DOHH2 (cell line): ENCODE measurements around the gene TSHZ2.

Source experiments
- H3F3A ChIP-seq: fragments of 200-600 bp; sonication (generic), shearing (Covaris generic); 2 replicates; pipeline ENCODE4 v1.6.0; 2016; ENCODE audit warnings: antibody characterized with exemption, mild to moderate bottlenecking; ENCODE audit not compliant: control insufficient read depth, insufficient read depth
- H3K27ac ChIP-seq: fragments of 200-600 bp; sonication (generic); 2 replicates; pipeline ENCODE4 v1.5.1; 2014; ENCODE audit warnings: low read depth, mild to moderate bottlenecking, low read length, moderate library complexity
- H3K27me3 ChIP-seq: fragments of 200-600 bp; sonication (generic); 2 replicates; pipeline ENCODE4 v1.6.1; 2014; ENCODE audit warnings: mild to moderate bottlenecking, low read length, mixed read lengths; ENCODE audit not compliant: control insufficient read depth
- H3K36me3 ChIP-seq: fragments of 200-600 bp; sonication (generic); 2 replicates; pipeline ENCODE4 v1.6.1; 2014; ENCODE audit warnings: mild to moderate bottlenecking, low read length, moderate library complexity, mixed read lengths; ENCODE audit not compliant: control insufficient read depth
- H3K4me1 ChIP-seq: fragments of 200-600 bp; sonication (generic); 2 replicates; pipeline ENCODE4 v1.6.1; 2014; ENCODE audit warnings: mild to moderate bottlenecking, low read length, mixed read lengths; ENCODE audit not compliant: control insufficient read depth
- H3K4me2 ChIP-seq: fragments of 200-600 bp; sonication (generic); 2 replicates; pipeline ENCODE4 v1.6.0; 2014; ENCODE audit warnings: mild to moderate bottlenecking, low read length, moderate library complexity
- H3K4me3 ChIP-seq: fragments of 200-600 bp; sonication (generic); 2 replicates; pipeline ENCODE4 v1.5.1; 2014; ENCODE audit warnings: mild to moderate bottlenecking, low read length, mixed read lengths
- H3K79me2 ChIP-seq: fragments of 200-600 bp; sonication (generic); 2 replicates; pipeline ENCODE4 v1.6.1; 2014; ENCODE audit warnings: mild to moderate bottlenecking, low read length, mixed read lengths; ENCODE audit not compliant: control insufficient read depth
- H3K9me2 ChIP-seq: fragments of 200-600 bp; sonication (generic); replicated peaks from 2 replicates; pipeline ENCODE4 v1.6.1; 2014; ENCODE audit warnings: mild to moderate bottlenecking, low read length, mixed read lengths; ENCODE audit not compliant: control insufficient read depth
- H3K9me3 ChIP-seq: fragments of 200-600 bp; sonication (generic); 2 replicates; pipeline ENCODE4 v1.6.1; 2014; ENCODE audit warnings: antibody characterized with exemption, low read length, mixed read lengths; ENCODE audit not compliant: control insufficient read depth, insufficient read depth
- H4K20me1 ChIP-seq: fragments of 200-600 bp; sonication (generic); 2 replicates; pipeline ENCODE4 v1.6.0; 2014; ENCODE audit warnings: low read depth, mild to moderate bottlenecking, antibody characterized with exemption, low read length, moderate library complexity; ENCODE audit not compliant: control insufficient read depth, insufficient read depth
- CTCF ChIP-seq: fragments of 200-600 bp; sonication (generic); IDR thresholded peaks from one replicate; pipeline ENCODE4 v1.5.1; 2014; ENCODE audit warnings: antibody characterized with exemption, mild to moderate bottlenecking, low read depth, low read length; ENCODE audit not compliant: poor library complexity, severe bottlenecking
- EZH2phosphoT487 ChIP-seq: fragments of 200-600 bp; sonication (generic); IDR thresholded peaks from 2 replicates; pipeline ENCODE4 v1.6.1; 2017; ENCODE audit warnings: borderline replicate concordance, mild to moderate bottlenecking, antibody characterized with exemption, low read length, moderate library complexity, mixed read lengths

TSHZ2 gene

GRCh38 chr20:53052380-53052779 is 80.2 kb downstream of the TSHZ2 start:
- Histone ChIP-seq H3K27me3 (no peaks in the 10 kb centered on the region), H3K4me3 (no peak overlapping the region), H3K79me2 (no peaks in the 10 kb centered on the region), H3K9me3 (no peaks in the 10 kb centered on the region), H3K27ac (no peak overlapping the region), H3F3A (no peaks in the 10 kb centered on the region), H3K36me3 (no peaks in the 10 kb centered on the region), H3K4me2 (no peak overlapping the region), H3K4me1 (no peaks in the 10 kb centered on the region), H4K20me1 (no peaks in the 10 kb centered on the region), H3K9me2 (no peaks in the 10 kb centered on the region)
- TF ChIP-seq CTCF (no peak), EZH2phosphoT487 (no peak)

- Histone ChIP-seq H3K4me2 (no peak overlapping the region), H4K20me1 (no peaks in the 10 kb centered on the region), H3F3A (no peaks in the 10 kb centered on the region), H3K79me2 (no peaks in the 10 kb centered on the region), H3K9me2 (no peaks in the 10 kb centered on the region), H3K4me3 (no peak overlapping the region), H3K4me1 (no peaks in the 10 kb centered on the region), H3K36me3 (no peaks in the 10 kb centered on the region), H3K27ac (no peak overlapping the region), H3K9me3 (no peaks in the 10 kb centered on the region), H3K27me3 (no peaks in the 10 kb centered on the region)
- TF ChIP-seq EZH2phosphoT487 (no peak), CTCF (no peak)
Observed at GRCh38 chr20:53053595-53053994, 81.4 kb downstream of the TSHZ2 start.

DNA sequence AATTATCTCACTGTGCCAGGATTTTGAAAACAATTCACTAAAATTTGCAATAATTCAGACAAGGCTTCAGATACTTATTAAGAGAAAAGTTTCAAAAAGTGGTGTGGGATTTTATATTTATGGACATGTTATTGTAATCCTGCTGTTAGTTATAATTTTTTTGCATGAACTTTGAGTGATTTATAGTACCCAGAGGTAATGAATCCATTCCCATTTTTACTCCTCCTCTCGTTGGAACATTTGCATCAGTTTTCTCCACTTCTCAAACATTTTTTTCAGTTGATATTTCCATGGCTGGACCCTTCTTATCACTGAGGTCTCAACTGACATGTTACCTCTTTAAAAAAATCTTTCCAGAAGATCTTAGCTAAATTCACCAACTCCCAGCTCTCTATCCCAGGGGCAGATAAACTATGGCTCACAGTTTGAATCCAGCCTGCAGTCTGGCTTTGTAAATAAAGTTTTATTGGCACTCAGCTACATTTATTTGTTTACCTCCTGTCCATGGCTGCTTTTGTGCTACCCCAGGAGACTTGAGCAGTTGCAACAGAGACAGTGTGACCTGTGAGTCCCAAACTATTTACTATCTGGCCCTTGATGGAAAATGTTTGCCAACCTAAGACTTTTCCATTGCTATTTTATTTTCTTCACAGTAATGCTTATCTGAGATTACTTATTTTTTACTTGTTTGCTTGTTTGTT is 83.4 kb downstream of the TSHZ2 start:
- TF ChIP-seq EZH2phosphoT487 (no peak), CTCF (no peak)
- no peaks in the 10 kb centered on the region for H3K4me1 ChIP-seq
- no peaks in the 10 kb centered on the region for H3K9me2 ChIP-seq
- no peaks in the 10 kb centered on the region for H3K27me3 ChIP-seq
- H3K79me2 ChIP-seq: no peaks in the 10 kb centered on the region
- no peak overlapping the region for H3K27ac ChIP-seq
- no peak overlapping the region for H3K4me2 ChIP-seq
- no peaks in the 10 kb centered on the region for H4K20me1 ChIP-seq
- H3K4me3 ChIP-seq: no peak overlapping the region
- no peaks in the 10 kb centered on the region for H3F3A ChIP-seq
- no peaks in the 10 kb centered on the region for H3K9me3 ChIP-seq
- no peaks in the 10 kb centered on the region for H3K36me3 ChIP-seq
